Stimulated activated CD4-positive, alpha-beta T cell treated with anti-CD3 and anti-CD28 coated beads, Interleukin-4, amount 100 ng/mL, for 4 hours (primary cell): Measurements from ENCODE around the gene RPP25L.

Experiments
- DNase-seq, 2 experiments: peaks; one replicate each; pipeline ENCODE4 v3.0.0-alpha.2; 2020

RPP25L gene

GRCh38 chr9:34582787-34583186, 29.1 kb downstream of the RPP25L start:
- no peak for DNase-seq

- DNase-seq: no peak
Measured at GRCh38 chr9:34581318-34581717, 30.6 kb downstream of the RPP25L start.

- DNase-seq: no peak
Measured at GRCh38 chr9:34580358-34580757, 31.5 kb downstream of the RPP25L start.

- DNase-seq: no peak
Measured at GRCh38 chr9:34579808-34580163, 32.1 kb downstream of the RPP25L start.

GRCh38 chr9:34579104-34579807, 32.6 kb downstream of the RPP25L start:
- DNase-seq: no peak

GRCh38 chr9:34578241-34579103, 33.4 kb downstream of the RPP25L start:
- no peak for DNase-seq

GRCh38 chr9:34577400-34578240, 34.3 kb downstream of the RPP25L start:
- no peak for DNase-seq

- DNase-seq: no peak
Measured at GRCh38 chr9:34576597-34577399, 35.1 kb downstream of the RPP25L start.

- no peak for DNase-seq
Measured at GRCh38 chr9:34575862-34576596, 35.9 kb downstream of the RPP25L start.

- no peak for DNase-seq
Measured at GRCh38 chr9:34575241-34575640, 36.7 kb downstream of the RPP25L start.

GRCh38 chr9:34574571-34574970, 37.3 kb downstream of the RPP25L start:
- no peak for DNase-seq

GRCh38 chr9:34573599-34574325, 38.1 kb downstream of the RPP25L start:
- DNase-seq: no peak

- DNase-seq: no peak
Measured at GRCh38 chr9:34572628-34573027, 39.3 kb downstream of the RPP25L start.

GRCh38 chr9:34572092-34572491, 39.8 kb downstream of the RPP25L start:
- DNase-seq: no peak

GRCh38 chr9:34571481-34571810, 40.5 kb downstream of the RPP25L start:
- no peak for DNase-seq

GRCh38 chr9:34570809-34571480, 41.0 kb downstream of the RPP25L start:
- no peak for DNase-seq

- DNase-seq: no peak
Measured at GRCh38 chr9:34570376-34570775, 41.5 kb downstream of the RPP25L start.

- no peak for DNase-seq
Measured at GRCh38 chr9:34568774-34569173, 43.1 kb downstream of the RPP25L start.

GRCh38 chr9:34568133-34568532, 43.8 kb downstream of the RPP25L start:
- DNase-seq: no peak

- no peak for DNase-seq
Measured at GRCh38 chr9:34566972-34567371, 44.9 kb downstream of the RPP25L start.

- DNase-seq: no peak
Measured at GRCh38 chr9:34566322-34566721, 45.6 kb downstream of the RPP25L start.
